ENCODE results near the gene P3H2.
"Not testable (repeated sequence)": the region's sequence is repeated elsewhere in the genome, so short reads cannot be mapped to it uniquely, and the experiment has no call there.

The P3H2 gene

DNA sequence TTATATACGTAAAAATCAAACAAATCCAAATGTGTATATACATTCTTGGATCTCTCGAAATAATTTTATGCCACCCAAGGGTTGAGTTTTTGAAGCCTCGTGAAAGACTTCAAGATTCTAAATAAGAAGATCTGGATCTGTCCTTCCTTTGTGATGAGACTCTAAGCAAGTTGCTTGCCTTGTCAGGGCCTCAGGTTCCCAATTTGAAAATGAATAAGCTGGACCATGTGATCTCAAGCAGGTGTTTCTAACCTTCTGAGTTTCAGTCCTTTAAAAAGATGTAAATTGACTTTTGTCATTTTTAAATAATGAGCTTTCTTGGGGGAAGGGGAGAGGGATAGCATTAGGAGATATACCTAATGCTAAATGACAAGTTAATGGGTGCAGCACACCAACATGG lies 137.1 kb downstream of the P3H2 start:
- no peak for DNase-seq (ENCODE audit: low read depth)

- DNase-seq (ENCODE audit: low read depth): no peak
These were observed 138.3 kb downstream of the P3H2 start for GRCh38 chr3:189982321-189982945.

DNA sequence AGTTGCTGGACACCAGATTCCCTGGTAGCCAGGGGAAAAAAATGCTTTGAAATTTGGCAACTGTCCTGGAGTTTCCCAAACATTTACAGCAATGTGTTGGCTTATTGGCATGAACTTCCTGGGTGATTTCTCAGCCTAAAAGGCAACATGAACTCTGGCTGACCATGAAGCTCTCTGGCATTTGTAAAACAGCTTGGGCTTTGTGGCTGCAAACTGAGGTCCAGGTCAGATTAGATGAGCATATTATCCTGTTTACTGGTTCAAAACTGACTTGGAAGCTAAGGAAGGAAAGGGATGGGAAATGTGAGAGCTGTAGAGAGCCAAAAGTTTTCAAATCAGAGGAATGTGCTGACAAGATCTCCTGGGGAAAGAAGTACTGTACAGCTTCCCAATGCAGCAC lies 139.0 kb downstream of the P3H2 start:
- DNase-seq (ENCODE audit: low read depth): no peak

- DNase-seq (ENCODE audit: low read depth): no peak
These were observed 141.9 kb downstream of the P3H2 start for GRCh38 chr3:189978753-189979152.

- DNase-seq (ENCODE audit: low read depth): no peak
These were observed 143.5 kb downstream of the P3H2 start for GRCh38 chr3:189977174-189977573.

DNA sequence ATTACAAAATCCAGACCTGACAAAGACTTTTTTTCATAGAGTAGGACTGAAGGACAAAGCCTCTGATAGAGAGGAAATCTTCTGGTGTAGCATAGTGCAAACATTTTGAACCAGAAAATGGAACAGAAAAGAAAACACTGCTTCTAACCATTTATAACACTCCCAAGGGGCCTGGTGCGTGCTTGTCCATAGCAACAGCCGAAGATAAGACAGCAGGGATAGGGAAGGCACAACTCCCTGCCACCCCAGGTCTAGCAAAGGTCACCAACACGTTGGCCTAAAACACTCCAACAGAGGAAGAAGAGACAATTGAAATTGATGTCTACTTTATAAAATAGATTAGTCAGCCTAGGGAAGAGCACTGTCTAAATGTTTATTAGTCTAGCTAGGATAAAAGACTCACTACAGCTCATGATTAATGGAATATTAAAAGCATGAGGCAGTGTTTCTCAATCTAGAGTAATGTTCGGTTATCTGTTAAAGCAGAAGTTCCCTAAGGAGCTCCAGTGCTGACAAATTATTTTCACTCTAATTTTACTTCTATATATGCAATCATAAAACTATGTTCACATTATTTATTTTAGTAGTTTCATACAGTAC lies 145.2 kb downstream of the P3H2 start:
- no peak for DNase-seq (ENCODE audit: low read depth)

DNA sequence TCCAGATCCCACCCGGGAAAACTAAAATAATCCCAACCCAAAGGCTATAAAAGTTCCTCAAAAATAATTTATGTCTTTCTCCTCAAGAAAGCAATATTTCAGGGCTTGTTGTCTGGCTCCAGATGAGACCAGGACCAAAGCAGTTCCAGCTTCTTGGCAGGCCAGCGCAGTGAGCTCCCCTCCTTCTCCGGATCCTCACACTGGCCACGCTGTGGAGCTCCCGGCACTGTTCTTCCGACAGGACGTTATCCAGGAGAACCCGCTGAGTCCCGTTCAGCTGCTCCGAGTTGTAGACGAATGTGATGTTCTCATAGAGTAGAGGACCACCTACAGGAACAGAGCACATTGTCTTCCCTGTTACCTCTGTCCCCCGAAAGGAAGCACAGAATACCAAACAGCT lies 146.3 kb downstream of the P3H2 start:
- DNase-seq (ENCODE audit: low read depth): no peak

DNA sequence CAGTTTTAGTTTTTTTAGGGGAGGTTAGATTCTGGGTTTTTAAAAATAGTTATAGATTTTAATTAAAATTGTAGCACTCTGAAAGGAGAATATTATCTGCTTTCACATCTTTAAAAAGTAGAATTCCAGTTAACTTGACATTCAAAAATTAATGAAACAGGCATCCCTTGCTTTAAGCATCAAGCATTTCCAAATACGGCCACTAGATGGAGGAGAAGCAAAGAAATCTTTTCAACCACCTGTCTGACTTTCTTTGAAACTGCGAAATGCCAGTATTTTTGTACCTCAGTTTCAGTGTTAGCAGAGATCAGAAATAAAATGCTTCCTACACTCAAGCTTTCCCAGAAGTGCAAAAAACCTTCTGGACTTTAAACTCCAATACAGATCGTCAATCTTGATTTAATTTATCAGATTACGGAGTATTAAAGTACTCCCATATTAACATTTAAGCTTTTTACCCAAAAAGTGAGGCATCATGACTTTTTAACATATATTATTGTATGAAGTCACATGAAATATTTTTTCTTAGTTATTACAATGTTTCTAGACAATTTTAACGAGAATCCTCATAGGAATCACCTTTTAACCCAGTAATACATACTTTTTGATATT lies 153.3 kb downstream of the P3H2 start:
- no peak for DNase-seq (ENCODE audit: low read depth)

DNA sequence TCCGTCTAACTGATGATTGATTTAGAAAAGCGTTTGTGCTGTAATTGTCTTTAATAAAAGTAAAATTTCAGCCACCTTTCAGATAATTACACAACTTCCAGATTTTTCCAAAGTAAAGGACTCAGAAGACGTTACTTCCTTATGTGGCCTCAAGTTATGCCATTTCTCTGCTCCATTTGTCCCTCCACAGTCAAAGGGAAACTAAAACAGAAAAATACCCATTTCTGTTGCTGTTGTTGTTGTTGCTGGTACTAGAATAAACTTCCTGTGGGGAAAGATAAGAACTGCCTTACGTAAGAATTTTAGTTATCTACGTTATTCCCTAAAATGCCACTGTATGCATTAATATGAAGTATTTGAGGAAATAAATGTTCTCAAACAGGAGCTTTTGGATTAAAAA lies 153.9 kb downstream of the P3H2 start:
- DNase-seq (ENCODE audit: low read depth): no peak

- DNase-seq (ENCODE audit: low read depth): no peak
These were observed 155.9 kb downstream of the P3H2 start for GRCh38 chr3:189964623-189965332.

- DNase-seq (ENCODE audit: low read depth): no peak
These were observed 158.2 kb downstream of the P3H2 start for GRCh38 chr3:189962466-189962865.

DNA sequence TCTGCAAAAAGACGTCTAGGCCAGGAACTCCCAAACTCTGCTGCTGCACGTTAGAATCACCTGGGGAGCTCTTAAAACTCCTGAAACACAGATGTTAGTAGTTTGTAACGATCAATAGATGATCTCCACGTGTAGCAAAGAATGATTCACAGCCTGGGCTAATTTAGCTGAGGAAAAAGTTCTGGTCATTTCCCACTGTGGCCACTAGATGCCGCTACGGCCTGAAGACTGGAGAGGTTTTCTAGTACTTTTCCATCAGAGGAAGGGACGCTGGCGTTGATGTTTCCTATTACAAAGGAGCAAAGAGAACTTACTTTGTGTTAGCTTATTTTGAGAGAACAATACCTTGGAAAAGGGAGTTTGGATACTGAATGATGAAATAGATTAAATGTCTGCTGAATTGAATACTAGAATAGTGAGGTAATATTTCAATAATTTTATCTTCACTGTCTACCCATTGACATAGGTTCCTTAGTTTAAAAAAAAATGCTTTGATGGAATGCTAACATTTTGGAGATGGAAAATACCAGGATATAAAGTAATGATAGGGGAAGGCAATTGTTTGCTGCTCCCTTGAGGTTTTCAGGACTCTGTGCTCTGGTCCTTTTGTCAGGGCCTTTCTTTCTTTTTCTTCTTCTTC lies 159.1 kb downstream of the P3H2 start:
- DNase-seq (ENCODE audit: low read depth): peak; percentile 35

DNA sequence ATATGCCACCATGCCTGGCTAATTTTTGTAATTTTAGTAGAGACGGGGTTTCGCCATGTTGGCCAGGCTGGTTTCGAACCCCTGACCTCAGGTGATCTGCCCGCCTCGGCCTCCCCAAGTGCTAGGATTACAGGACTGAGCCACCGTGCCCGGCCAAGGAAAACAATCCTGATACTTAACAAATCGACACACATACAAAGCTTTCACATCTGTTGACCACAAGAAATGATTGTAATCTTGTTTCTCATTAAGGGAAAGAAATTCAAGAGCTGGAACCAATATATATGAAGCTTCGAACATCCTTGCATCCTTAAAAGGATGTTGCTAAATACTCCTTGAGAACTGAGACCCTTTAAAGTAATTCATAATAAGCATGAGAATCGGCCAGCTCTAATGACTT lies 159.6 kb downstream of the P3H2 start:
- not testable (repeated sequence) for DNase-seq (ENCODE audit: low read depth)

DNA sequence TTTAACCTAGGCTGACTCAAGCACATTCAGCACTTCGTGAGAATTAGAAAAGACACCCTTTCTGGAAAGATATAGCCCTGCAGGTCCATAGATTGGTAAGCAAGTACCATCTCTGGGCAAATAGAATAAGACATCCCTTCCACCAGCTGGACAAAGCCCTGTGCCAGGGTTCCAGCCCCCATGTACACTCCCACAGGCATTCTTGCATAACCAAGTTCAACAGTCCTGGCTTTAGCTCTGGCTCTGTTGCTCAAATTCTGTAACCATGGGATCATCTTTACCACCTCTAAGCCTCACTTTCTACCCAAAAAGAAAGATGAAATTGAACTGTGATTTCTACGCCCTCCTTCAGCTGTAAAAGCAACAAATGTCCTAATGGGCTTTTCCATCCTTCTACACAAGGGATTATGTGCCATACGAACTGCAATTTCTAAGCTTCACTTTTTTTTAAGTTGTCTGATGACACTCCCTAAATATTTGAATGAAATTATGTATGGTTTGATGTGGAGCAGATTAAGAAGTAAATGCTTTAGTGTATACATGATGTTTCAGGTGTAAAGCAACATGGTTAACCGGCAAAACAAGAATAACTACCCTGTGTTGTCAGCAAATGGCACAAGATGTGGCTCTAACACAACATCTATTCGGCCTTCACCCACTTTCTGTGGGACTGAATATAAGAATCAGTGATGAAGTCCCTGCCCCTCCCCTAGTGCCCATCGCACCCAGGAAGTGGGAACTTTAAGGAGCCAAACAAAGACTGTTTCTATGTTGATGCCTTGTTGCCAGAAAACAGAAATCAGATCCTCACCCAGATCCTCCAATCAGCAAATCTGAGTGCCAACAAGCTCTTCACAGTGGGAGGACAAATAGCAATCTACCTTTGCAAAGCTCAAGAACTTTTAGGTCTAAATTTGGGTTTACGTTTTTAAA lies 165.7 kb downstream of the P3H2 start:
- DNase-seq (ENCODE audit: low read depth): no peak

- DNase-seq (ENCODE audit: low read depth): no peak
These were observed 167.1 kb downstream of the P3H2 start for GRCh38 chr3:189953551-189953950.

- no peak for DNase-seq (ENCODE audit: low read depth)
These were observed 168.4 kb downstream of the P3H2 start for GRCh38 chr3:189952272-189952671.

DNA sequence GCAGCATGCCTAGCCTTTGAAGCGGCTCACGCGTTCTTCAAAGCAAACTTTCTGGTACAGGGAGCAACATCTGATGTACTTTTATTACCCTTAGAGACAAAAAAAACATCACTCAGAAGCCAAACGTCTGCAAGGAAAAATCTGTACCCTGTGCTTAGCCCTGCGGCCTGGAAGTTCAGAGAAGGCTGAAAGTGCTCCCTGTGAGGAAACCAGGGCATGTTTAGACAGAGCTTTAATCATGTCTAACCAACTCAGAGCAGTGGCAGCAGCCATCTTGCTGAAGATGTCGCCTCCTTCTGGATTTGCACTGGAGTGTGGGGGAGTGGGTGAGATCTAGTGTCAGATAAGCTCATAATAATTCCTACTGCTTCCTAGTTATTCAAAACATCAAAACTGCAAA lies 170.4 kb downstream of the P3H2 start:
- no peak for DNase-seq (ENCODE audit: low read depth)

DNA sequence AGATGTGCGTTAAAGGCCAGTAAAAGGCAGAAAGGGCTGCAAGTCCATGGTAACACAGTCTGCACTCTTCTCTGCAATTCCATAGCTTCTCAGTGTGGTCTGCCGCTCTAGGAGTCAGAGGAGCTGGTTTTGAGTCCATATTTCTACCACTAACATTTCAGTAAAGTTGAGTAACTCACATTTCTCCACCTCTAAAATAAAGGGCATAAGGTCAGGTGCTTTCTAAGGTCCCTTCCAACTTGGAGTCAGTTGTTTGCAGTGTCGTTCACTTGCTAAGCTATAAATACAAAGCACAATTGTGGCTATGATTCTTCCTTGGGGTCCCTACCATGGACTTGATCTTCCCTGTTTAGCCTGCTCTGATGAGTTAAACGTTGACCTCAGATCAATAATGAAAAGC lies 171.1 kb downstream of the P3H2 start:
- DNase-seq (ENCODE audit: low read depth): no peak

GRCh38 chr3:189948724-189949045 lies 172.0 kb downstream of the P3H2 start:
- no peak for DNase-seq (ENCODE audit: low read depth)

- DNase-seq (ENCODE audit: low read depth): no peak
These were observed 172.6 kb downstream of the P3H2 start for GRCh38 chr3:189947948-189948723.

DNA sequence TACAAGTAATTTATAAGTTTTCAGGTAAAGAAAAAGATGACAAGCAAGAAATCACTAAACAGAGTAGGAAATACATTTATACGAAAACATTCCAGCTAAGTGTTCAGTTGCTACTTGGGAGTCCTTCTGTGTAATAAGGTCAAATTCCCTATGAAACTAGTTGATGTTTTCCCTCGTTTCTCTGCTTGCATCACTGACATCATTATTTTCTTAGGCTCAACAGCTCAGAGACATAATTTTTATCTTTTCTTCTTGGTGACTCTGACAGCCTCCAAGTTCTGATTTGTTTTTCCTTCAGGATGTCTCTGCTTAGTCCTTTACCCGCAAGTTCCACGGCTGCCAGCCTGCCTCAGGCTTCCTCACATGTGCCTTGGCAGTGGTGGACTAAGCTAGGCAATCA lies 173.6 kb downstream of the P3H2 start:
- no peak for DNase-seq (ENCODE audit: low read depth)

All from stimulated activated CD8-positive, alpha-beta memory T cell treated with anti-CD3 and anti-CD28 coated beads, Interleukin-15, amount 100 ng/mL, for 1 hour (primary cell).